Posterior cingulate gyrus (tissue), 11 donors: Measurements from ENCODE around the gene NR0B2.
"Not testable (repeated sequence)": the region's sequence is repeated elsewhere in the genome, so short reads cannot be mapped to it uniquely, and the experiment has no call there.

Experiments
- DNase-seq, 10 donors: peaks; one replicate each; pipeline versions ENCODE4 v3.0.0 to v3.0.0-alpha.2; 2020 to 2021; ENCODE audit warnings: mixed read lengths in 3 of 10
- intact Hi-C: fragments of 100-400 bp; cut with DNase I; formaldehyde crosslinking; loops from one replicate; pipeline ENCODE4 v1.15.1; 2023

Gene NR0B2

GRCh38 chr1:26897351-26897750 is 16.4 kb downstream of the NR0B2 start:
- peak in 1 of 10 donors; percentile 63 for DNase-seq
- intact Hi-C loops, result no loop called here

DNA sequence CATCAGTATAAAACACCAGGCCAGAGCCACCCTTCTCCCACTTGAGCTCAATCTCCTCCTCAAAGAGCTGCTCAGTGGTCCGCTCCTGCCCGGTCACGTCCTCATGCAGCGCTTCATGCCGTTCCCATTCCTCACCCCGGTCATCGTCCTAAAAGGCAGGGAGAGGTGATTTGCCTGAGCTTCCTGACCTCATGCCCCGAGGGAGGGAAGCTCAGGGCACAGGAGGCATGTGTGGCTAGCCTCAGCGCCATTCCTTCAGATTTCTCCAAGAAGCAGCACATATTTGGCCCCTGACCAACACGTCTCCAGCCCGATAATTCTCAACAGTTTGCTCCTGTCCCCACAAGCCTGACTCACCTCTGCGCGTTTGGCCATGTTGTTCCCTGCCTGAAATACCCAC is 19.5 kb downstream of the NR0B2 start:
- peak in 1 of 10 donors; percentile 72 for DNase-seq
- intact Hi-C loops, result no loop called here

- intact Hi-C loops, result no loop called here
- no peak for DNase-seq
These were observed 23.3 kb downstream of the NR0B2 start for GRCh38 chr1:26890467-26890796.

- DNase-seq, result peak; percentile 74 to 98 (median 85)
These were observed 24.0 kb downstream of the NR0B2 start, which contains the start of gene GPN2 for GRCh38 chr1:26889551-26890466. Gene GPN2 (minus strand): TSS chr1:26890283. CDS start chr1:26890096, 187 bp downstream.

GRCh38 chr1:26888231-26888630 is 25.5 kb downstream of the NR0B2 start:
- intact Hi-C loops, result no loop called here
- DNase-seq, result no peak

More at GRCh38 chr1:26889551-26890466, 24.0 kb downstream of the NR0B2 start, which contains the start of gene GPN2:
- intact Hi-C loops, result no loop called here

GRCh38 chr1:26887125-26887524 is 26.6 kb downstream of the NR0B2 start:
- intact Hi-C loops, result no loop called here
- DNase-seq, result no peak

DNA sequence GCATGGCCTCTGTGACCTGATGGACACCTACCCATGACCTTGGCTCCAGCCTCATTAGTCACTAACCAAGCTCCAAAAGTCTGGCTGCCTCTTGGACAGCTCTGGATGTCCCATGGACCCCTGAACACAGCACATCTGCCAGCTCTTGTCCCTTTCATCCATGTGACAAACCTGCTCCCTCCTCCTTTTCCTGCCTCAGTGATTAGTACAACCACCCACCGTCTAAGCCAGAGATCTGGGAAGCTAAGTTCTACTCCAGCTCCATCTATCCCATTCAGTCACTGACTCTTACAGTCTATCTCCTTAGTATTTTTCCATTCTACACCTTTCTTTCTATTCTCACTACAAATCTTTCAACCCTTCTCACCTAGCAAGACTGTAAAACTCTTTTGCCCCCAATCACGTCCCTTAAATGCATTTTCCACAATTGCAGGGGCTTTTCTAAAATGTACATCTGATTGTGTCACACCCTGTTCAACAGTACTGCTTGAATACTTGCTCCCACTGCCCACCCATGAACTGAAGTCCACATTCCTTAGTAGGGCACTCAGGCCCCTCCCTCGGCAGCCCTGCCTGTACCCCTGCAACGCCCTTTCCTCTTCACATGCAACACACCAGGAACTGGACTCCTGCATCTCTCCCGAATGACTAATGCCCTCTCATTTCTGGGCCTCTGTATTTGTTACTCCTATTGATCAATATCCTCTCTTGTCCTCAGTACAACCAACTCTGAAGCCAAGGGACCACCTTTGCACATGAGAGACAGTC is 30.9 kb downstream of the NR0B2 start:
- DNase-seq, result no peak

DNA sequence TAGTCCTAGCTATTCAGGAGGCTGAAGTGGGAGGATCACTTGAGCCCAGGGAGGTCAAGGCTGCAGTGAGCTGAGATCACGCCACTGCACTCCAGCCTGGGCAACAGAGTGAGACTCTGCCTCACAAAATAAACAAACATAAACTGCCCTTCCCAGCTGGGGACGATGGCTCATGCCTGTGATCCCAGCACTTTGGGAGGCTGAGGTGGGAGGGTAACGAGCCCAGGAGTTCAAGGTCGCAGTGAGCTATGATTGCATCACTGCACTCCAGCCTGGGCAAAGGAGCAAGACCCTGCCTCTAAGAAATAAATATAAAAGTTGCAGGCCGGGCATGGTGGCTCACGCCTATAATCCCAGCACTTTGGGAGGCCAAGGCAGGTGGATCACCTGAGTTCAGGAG is 32.2 kb downstream of the NR0B2 start:
- DNase-seq, intact Hi-C loops: not testable (repeated sequence)

More for the DNA sequence above, 30.9 kb downstream of the NR0B2 start:
- intact Hi-C loops, result no loop called here

- intact Hi-C loops, result loop anchor here (5.0 kb wide), 2 partner anchors 72 to 277 kb away; no protein-coding TSS in a partner anchor
- DNase-seq, result no peak
These were observed 34.0 kb downstream of the NR0B2 start for GRCh38 chr1:26879793-26880192.

DNA sequence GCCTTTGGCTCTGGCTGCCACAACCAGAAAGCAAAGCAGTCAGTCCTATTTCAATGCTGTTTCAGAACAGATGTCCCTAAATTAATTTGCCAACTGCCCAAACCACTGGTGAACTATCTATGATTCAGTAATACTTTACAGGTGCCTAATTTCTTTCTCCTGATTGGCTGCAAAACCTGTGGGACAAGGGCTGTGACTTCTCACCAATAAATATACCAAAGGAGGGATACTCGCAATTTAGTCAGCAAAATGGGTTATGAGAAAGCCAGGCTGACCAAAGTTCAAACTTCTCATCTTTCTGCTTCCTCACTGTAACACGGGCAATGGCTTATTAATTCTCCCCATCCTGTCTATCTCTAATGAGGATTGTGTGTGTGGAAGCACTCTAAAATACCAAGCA is 36.4 kb downstream of the NR0B2 start:
- intact Hi-C loops, result loop anchor here (5.0 kb wide), 2 partner anchors 70 to 275 kb away; no protein-coding TSS in a partner anchor
- DNase-seq, result no peak

DNA sequence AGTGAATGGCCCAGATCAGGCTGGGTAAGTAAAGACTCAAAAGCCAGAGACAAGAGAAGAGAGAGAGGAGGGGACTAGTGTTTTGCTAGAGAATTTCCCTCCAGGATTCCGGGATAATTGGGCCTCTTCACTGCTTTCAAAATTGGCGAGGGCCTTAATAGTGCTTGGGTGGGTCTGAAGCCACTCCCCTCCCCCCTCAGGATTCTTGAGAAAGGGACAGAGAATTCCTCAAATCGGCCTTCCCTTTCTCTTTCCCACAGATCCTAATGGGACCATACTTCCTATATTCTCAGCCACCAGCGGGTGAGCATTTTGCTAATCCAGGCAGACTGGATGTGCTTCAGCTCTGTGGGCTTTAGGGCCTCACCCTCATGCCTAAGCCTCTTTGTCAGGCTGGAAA is 38.9 kb downstream of the NR0B2 start:
- DNase-seq, result no peak
- intact Hi-C loops, result loop anchor here (5.0 kb wide), 2 partner anchors 68 to 273 kb away; no protein-coding TSS in a partner anchor

DNA sequence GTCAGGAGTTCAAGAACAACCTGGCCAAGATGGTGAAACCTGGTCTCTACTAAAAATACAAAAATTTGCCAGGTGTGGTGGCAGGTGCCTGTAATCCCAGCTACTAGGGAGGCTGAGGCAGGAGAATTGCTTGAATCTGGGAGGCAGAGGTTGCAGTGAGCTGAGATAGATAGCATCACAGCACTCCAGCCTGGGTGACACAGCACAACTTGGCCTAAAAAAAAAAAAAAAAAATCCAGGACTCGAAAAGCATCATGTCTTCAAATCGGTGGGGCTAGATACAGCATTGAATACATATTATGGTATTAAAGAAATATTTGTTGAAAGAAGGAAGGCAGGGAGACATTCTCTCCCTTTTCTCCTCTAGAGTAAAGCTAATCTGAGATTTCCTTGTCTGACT is 40.7 kb downstream of the NR0B2 start:
- DNase-seq, intact Hi-C loops: not testable (repeated sequence)

GRCh38 chr1:26864610-26865480 is 48.9 kb downstream of the NR0B2 start:
- DNase-seq, result peak; percentile 89 to 100 (median 96)
- intact Hi-C loops, result no loop called here

DNA sequence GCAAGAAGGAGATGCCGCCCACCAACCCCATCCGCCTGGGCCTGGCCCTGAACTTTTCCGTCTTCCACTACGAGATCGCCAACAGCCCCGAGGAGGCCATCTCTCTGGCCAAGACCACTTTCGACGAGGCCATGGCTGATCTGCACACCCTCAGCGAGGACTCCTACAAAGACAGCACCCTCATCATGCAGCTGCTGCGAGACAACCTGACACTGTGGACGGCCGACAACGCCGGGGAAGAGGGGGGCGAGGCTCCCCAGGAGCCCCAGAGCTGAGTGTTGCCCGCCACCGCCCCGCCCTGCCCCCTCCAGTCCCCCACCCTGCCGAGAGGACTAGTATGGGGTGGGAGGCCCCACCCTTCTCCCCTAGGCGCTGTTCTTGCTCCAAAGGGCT is 50.1 kb downstream of the NR0B2 start:
- intact Hi-C loops, result no loop called here

GRCh38 chr1:26862781-26863684 is 50.7 kb downstream of the NR0B2 start, which contains the start of gene SFN:
Gene SFN (plus strand): TSS chr1:26863149. CDS start chr1:26863213, 64 bp downstream.
- peak in 2 of 10 donors; percentile 47 to 72 for DNase-seq
- intact Hi-C loops, result no loop called here

More for the DNA sequence above, 50.1 kb downstream of the NR0B2 start:
- peak in 2 of 10 donors; percentile 55 to 62 for DNase-seq

DNA sequence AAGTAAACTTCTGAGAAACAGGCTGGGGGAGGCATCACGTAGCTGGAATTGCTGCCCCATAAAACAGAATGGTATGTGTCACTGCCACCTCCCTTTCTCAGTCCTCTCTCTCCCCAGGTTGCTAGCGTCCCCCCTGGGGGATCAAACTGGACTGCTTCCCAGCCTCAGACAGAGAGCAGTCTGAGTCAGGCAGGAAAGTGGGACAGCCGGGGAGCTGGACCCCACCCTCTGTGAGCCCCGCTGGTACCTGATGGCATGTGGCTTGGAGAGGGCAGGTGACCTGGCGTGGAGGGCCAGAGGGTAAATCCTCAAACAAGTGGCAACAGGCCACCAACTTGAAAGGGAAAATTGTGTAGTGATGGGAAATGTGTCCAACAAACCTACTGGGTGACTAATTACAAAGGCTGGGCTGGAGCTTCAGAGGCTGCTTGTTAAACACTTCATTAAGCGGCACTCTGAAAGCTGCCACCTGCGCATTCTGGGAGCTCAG is 51.8 kb downstream of the NR0B2 start:
- peak in 1 of 10 donors; percentile 48 for DNase-seq
- intact Hi-C loops, result no loop called here
